Sigmoid colon (tissue), 7 donors: ENCODE data around the gene MINDY4. TPM values are rescaled to one million over a fixed set of nuclear protein-coding genes. Genes with fewer than 3 reads are reported as not detected.

Experiments used
- DNase-seq: peaks from one replicate; pipeline ENCODE4 v3.0.0-alpha.2; 2019
- H3K27ac ChIP-seq, 4 donors: fragments of 200-600 bp; sonication (generic); one replicate each; pipeline ENCODE4 v1.5.1; 2016 to 2019; ENCODE audit warnings: mild to moderate bottlenecking in 1 of 4
- H3K27me3 ChIP-seq, 3 donors: fragments of 200-600 bp; sonication (generic); one replicate each; pipeline ENCODE4 v1.5.1; 2019; ENCODE audit warnings: mild to moderate bottlenecking in 1 of 3
- H3K36me3 ChIP-seq, 4 donors: fragments of 200-600 bp; sonication (generic); one replicate each; pipeline ENCODE4 v1.5.1; 2016 to 2019
- H3K4me1 ChIP-seq, 4 donors: fragments of 200-600 bp; sonication (generic); one replicate each; pipeline ENCODE4 v1.5.1; 2017 to 2019
- H3K4me3 ChIP-seq, 4 donors: fragments of 200-600 bp; sonication (generic); one replicate each; pipeline ENCODE4 v1.5.1; 2017 to 2019; ENCODE audit warnings: mild to moderate bottlenecking in 2 of 4, moderate library complexity in 1 of 4
- H3K9me3 ChIP-seq, 4 donors: fragments of 200-600 bp in 3 of 4; sonication (generic) in 3 of 4; one replicate each; pipeline versions ENCODE4 v1.5.1 to v1.6.1; 2013 to 2019
- CTCF ChIP-seq, 4 experiments: fragments of 450-650 bp in 3 of 4; fragments of 200-600 bp in 1 of 4; IDR thresholded peaks; one replicate each; pipeline ENCODE4 v1.5.1; 2016 to 2019; ENCODE audit warnings: antibody characterized with exemption in 4 of 4, mild to moderate bottlenecking in 3 of 4, moderate library complexity in 2 of 4
- EP300 ChIP-seq, 4 donors: sonication (generic); formaldehyde crosslinking; IDR thresholded peaks; one replicate each; pipeline ENCODE4 v1.6.1; 2017; ENCODE audit warnings: antibody characterized with exemption in 4 of 4
- POLR2A ChIP-seq, 2 donors: fragments of 450-650 bp; IDR thresholded peaks; one replicate each; pipeline ENCODE4 v1.6.1; 2016; ENCODE audit warnings: antibody characterized with exemption in 2 of 2, mild to moderate bottlenecking in 2 of 2, moderate library complexity in 2 of 2
- POLR2AphosphoS5 ChIP-seq, 4 donors: sonication (generic); formaldehyde crosslinking; IDR thresholded peaks; one replicate each; pipeline ENCODE4 v1.6.1; 2017; ENCODE audit warnings: antibody characterized with exemption in 4 of 4
- WGBS, 2 donors: extraction: QIAGEN DNeasy Blood & Tissue Kit; methylation state at CpG; one replicate each; pipeline ENCODE4 v1.1.7; 2013; 5-methylcytosine and 5-hydroxymethylcytosine counted together
- intact Hi-C: fragments of 100-400 bp; cut with DNase I; formaldehyde crosslinking; loops from one replicate; pipeline ENCODE4 v1.15.1; 2023
- polyA plus RNA-seq, 3 donors: library from polyadenylated mRNA; stranded (reverse); fragments of 200-250 nt; gene quantifications; one replicate each; pipeline ENCODE4 v1.2.3, GENCODE V29; 2013
- total RNA-seq, 4 donors: library from RNA; depleted of rRNA; stranded (reverse); fragments of >200 nt; gene quantifications; one replicate each; pipeline ENCODE4 v1.1.0, GENCODE V29; 2016
- donor health status: healthy with polysubstance abuse.
- donor health status: Bipolar disorder and iron deficiency.
- donor health status: healthy.

The MINDY4 gene
- total and polyA plus RNA-seq, 7 donors, result 1.2 to 26.3 (median 9.4) TPM

- no peaks in the 10 kb centered on the region for H3K4me1 ChIP-seq
- H3K27me3 ChIP-seq, result peaks cover 0 to 6% (median 0%) of the 10 kb centered on the region in 3 donors
- no peaks in the 10 kb centered on the region for H3K9me3 ChIP-seq
- TF ChIP-seq EP300 (IDR thresholded peaks at IDR 0.05) (no peak), POLR2AphosphoS5 (IDR thresholded peaks at IDR 0.05) (no peak)
- 81 to 83% methylated on average over 4 of the region's 4 CpGs for WGBS, 2 donors
- no peak overlapping the region for H3K27ac ChIP-seq
- intact Hi-C loops, result no loop called here
- no peak for DNase-seq
- H3K4me3 ChIP-seq, result no peak overlapping the region
- no peaks in the 10 kb centered on the region for H3K36me3 ChIP-seq
Measured at GRCh38 chr7:30730996-30731395, 40.2 kb upstream of the MINDY4 start.

GRCh38 chr7:30731581-30731980, 39.6 kb upstream of the MINDY4 start:
- whole genome bisulfite sequencing, 2 donors, result 70 to 76% methylated on average over 11 of the region's 11 CpGs
- Histone ChIP-seq H3K27ac (no peak overlapping the region), H3K36me3 (no peaks in the 10 kb centered on the region), H3K4me1 (no peaks in the 10 kb centered on the region), H3K27me3 (peaks cover 0 to 6% (median 0%) of the 10 kb centered on the region in 3 donors), H3K9me3 (no peaks in the 10 kb centered on the region), H3K4me3 (no peak overlapping the region)
- TF ChIP-seq EP300 (IDR thresholded peaks at IDR 0.05) (no peak), CTCF (IDR thresholded peaks at IDR 0.05) (no peak), POLR2AphosphoS5 (IDR thresholded peaks at IDR 0.05) (no peak), POLR2A (IDR thresholded peaks at IDR 0.05) (no peak)
- no peak for DNase-seq
- intact Hi-C loops, result no loop called here

GRCh38 chr7:30732606-30733005, 38.6 kb upstream of the MINDY4 start:
- DNase-seq, result no peak
- intact Hi-C loops, result no loop called here
- Histone ChIP-seq H3K4me1 (no peaks in the 10 kb centered on the region), H3K27ac (no peak overlapping the region), H3K4me3 (no peak overlapping the region), H3K36me3 (no peaks in the 10 kb centered on the region), H3K27me3 (peaks cover 0 to 6% (median 0%) of the 10 kb centered on the region in 3 donors), H3K9me3 (no peaks in the 10 kb centered on the region)
- TF ChIP-seq CTCF (IDR thresholded peaks at IDR 0.05) (no peak), POLR2AphosphoS5 (IDR thresholded peaks at IDR 0.05) (no peak), EP300 (IDR thresholded peaks at IDR 0.05) (no peak), POLR2A (IDR thresholded peaks at IDR 0.05) (no peak)
- 71 to 85% methylated on average over 12 of the region's 12 CpGs for WGBS, 2 donors

GRCh38 chr7:30733216-30733615, 38.0 kb upstream of the MINDY4 start:
- no peaks in the 10 kb centered on the region for H3K9me3 ChIP-seq
- no peak overlapping the region for H3K4me3 ChIP-seq
- 93 to 94% methylated on average over 6 of the region's 6 CpGs for WGBS, 2 donors
- intact Hi-C loops, result no loop called here
- H3K36me3 ChIP-seq, result no peaks in the 10 kb centered on the region
- no peak overlapping the region for H3K27ac ChIP-seq
- TF ChIP-seq POLR2A (IDR thresholded peaks at IDR 0.05) (no peak), EP300 (IDR thresholded peaks at IDR 0.05) (no peak), POLR2AphosphoS5 (IDR thresholded peaks at IDR 0.05) (no peak), CTCF (IDR thresholded peaks at IDR 0.05) (no peak)
- no peaks in the 10 kb centered on the region for H3K4me1 ChIP-seq
- no peak for DNase-seq
- H3K27me3 ChIP-seq, result peaks cover 0 to 6% (median 0%) of the 10 kb centered on the region in 3 donors

- no peak overlapping the region for H3K4me3 ChIP-seq
- DNase-seq, result no peak
- 95% methylated on average over 11 of the region's 11 CpGs for WGBS, 2 donors
- no peaks in the 10 kb centered on the region for H3K9me3 ChIP-seq
- no peaks in the 10 kb centered on the region for H3K36me3 ChIP-seq
- no peak overlapping the region for H3K27ac ChIP-seq
- H3K4me1 ChIP-seq, result no peaks in the 10 kb centered on the region
- intact Hi-C loops, result no loop called here
- TF ChIP-seq CTCF (IDR thresholded peaks at IDR 0.05) (no peak), POLR2A (IDR thresholded peaks at IDR 0.05) (no peak), EP300 (IDR thresholded peaks at IDR 0.05) (no peak), POLR2AphosphoS5 (IDR thresholded peaks at IDR 0.05) (no peak)
- H3K27me3 ChIP-seq, result peaks cover 0 to 6% (median 0%) of the 10 kb centered on the region in 3 donors
Measured at GRCh38 chr7:30733691-30734090, 37.5 kb upstream of the MINDY4 start.
